SK-N-MC (cell line): Measurements from ENCODE around the gene IRF2BPL.

Source experiments
- EZH2 ChIP-seq: fragments of 200-600 bp; sonication (generic); IDR thresholded peaks from one replicate; pipeline ENCODE4 v1.6.1; 2017; ENCODE audit warnings: antibody characterized with exemption
- POLR2AphosphoS5 ChIP-seq: IDR thresholded peaks from 2 replicates; pipeline ENCODE4 v1.6.1; 2012; ENCODE audit warnings: mild to moderate bottlenecking, low read depth, low read length, borderline replicate concordance

GRCh38 chr14:77008541-77008940, 20.0 kb downstream of the IRF2BPL start:
- no peak for TF ChIP-seq POLR2AphosphoS5
- no peak for TF ChIP-seq EZH2
